T1000 (cell line): ENCODE measurements around the gene GAL3ST3.
"Not testable (repeated sequence)": the region's sequence is repeated elsewhere in the genome, so short reads cannot be mapped to it uniquely, and the experiment has no call there.

Experiments used
- DNase-seq: peaks from one replicate; lab custom pipeline; 2025; ENCODE audit warnings: mixed read lengths; lab: John Stamatoyannopoulos, UW

Gene GAL3ST3

GRCh38 chr11:66048547-66049323 is at the start of gene GAL3ST3:
TSS of gene GAL3ST3 (minus strand) at chr11:66049161. CDS start at chr11:66045415, 3,746 bp downstream.
- DNase-seq = no peak

GRCh38 chr11:66092125-66092524 is 43.2 kb upstream of the GAL3ST3 start:
- not testable (repeated sequence) for DNase-seq

- DNase-seq = no peak
These were observed 41.3 kb upstream of the GAL3ST3 start for GRCh38 chr11:66090288-66090687.

- DNase-seq = no peak
These were observed 40.1 kb upstream of the GAL3ST3 start for GRCh38 chr11:66089067-66089466.

GRCh38 chr11:66087148-66087908 is 38.4 kb upstream of the GAL3ST3 start:
- DNase-seq = no peak

- DNase-seq = no peak
These were observed 36.0 kb upstream of the GAL3ST3 start for GRCh38 chr11:66084821-66085475.

- no peak for DNase-seq
These were observed 34.8 kb upstream of the GAL3ST3 start for GRCh38 chr11:66083767-66084166.

GRCh38 chr11:66082946-66083698 is 34.2 kb upstream of the GAL3ST3 start:
- DNase-seq = no peak

- no peak for DNase-seq
These were observed 32.5 kb upstream of the GAL3ST3 start for GRCh38 chr11:66081505-66081904.

- DNase-seq = no peak
These were observed 31.3 kb upstream of the GAL3ST3 start for GRCh38 chr11:66080055-66080817.

GRCh38 chr11:66078949-66079348 is 30.0 kb upstream of the GAL3ST3 start:
- not testable (repeated sequence) for DNase-seq

- DNase-seq = no peak
These were observed 29.0 kb upstream of the GAL3ST3 start for GRCh38 chr11:66077927-66078326.

- no peak for DNase-seq
These were observed 27.6 kb upstream of the GAL3ST3 start for GRCh38 chr11:66076561-66076960.

GRCh38 chr11:66075273-66075672 is 26.3 kb upstream of the GAL3ST3 start:
- no peak for DNase-seq

GRCh38 chr11:66073669-66074068 is 24.7 kb upstream of the GAL3ST3 start:
- DNase-seq = no peak

- DNase-seq = no peak
These were observed 23.6 kb upstream of the GAL3ST3 start for GRCh38 chr11:66072518-66072917.

- DNase-seq = no peak
These were observed 23.1 kb upstream of the GAL3ST3 start for GRCh38 chr11:66072081-66072480.

- DNase-seq = no peak
These were observed 22.4 kb upstream of the GAL3ST3 start for GRCh38 chr11:66071381-66071801.

- no peak for DNase-seq
These were observed 21.8 kb upstream of the GAL3ST3 start for GRCh38 chr11:66070604-66071380.
